ENCODE data around the gene USP36.
"Not testable (repeated sequence)": the region's sequence is repeated elsewhere in the genome, so short reads cannot be mapped to it uniquely, and the experiment has no call there.

The USP36 gene

GRCh38 chr17:78789149-78789662 is 51.4 kb downstream of the USP36 start:
- DNase-seq = no peak

- DNase-seq = no peak
Observed at GRCh38 chr17:78788451-78788850, 52.2 kb downstream of the USP36 start.

DNA sequence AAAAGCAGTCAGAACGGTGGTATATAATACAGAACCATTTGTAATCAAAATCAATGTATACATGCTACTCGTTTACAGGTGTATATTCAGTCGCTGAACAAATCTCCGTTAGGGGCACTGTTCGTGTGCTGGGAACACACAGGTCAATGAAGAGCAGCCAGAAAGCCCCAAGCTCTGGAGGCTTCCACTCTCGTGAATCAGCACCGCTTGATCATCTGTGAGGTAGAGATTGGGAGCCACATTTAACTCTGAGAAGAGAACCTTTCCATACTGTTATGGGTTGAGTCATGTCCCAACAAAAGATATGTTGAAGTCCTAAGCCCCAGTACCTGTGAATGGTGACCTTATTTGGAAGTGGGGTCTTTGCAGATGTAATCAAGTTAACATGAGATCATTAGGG is 53.2 kb downstream of the USP36 start:
- DNase-seq = no peak

GRCh38 chr17:78785663-78786057 is 55.0 kb downstream of the USP36 start:
- DNase-seq = no peak

DNA sequence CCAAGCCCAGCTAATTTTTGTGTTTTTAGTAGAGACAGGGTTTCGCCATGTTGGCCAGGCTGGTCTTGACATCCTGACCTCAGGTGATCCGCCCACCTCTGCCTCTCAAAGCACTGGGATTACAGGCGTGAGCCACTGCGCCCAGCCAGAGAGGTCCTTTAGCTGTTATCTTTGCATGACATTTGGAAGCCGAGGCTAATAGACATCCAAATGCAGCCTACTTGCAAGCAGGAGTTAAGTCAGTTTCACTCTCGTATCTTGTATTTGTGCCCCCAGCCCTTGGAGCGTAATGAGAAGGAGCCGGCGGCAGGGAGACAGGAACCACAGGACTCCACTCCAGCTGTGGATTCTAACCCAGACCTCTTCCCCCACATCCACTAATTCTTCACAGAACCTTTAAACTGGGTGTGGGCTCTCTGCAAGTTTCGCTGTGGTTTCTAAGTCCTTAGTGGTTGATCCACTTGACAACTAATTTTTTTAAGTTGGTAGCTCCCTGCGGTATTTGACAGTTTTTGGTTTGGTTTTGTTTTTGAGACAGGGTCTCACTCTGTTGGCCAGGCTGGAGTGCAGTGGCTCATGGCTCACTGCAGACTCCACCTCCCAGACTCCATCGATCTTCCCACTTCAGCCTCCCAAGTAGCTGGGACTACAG is 55.5 kb downstream of the USP36 start:
- no peak for DNase-seq

DNA sequence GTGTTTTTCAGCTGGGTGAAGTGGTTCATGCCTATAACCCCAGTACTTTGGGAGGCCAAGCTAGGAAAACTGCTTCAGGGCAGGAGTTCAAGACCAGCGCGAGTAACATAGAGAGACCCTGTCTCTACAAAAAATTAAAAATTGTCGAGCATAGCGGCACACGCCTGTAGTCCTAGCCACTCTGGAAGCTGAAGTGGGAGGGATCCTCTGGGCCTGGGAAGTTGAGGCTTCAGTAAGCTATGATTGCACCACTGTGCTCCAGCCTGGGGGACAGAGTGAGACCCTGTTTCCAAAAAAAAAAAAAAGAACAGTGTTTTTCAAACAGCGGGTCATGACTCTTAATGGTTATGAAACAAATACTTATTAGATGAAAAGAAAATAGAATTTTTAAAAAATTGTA is 56.3 kb downstream of the USP36 start:
- DNase-seq = no peak

DNA sequence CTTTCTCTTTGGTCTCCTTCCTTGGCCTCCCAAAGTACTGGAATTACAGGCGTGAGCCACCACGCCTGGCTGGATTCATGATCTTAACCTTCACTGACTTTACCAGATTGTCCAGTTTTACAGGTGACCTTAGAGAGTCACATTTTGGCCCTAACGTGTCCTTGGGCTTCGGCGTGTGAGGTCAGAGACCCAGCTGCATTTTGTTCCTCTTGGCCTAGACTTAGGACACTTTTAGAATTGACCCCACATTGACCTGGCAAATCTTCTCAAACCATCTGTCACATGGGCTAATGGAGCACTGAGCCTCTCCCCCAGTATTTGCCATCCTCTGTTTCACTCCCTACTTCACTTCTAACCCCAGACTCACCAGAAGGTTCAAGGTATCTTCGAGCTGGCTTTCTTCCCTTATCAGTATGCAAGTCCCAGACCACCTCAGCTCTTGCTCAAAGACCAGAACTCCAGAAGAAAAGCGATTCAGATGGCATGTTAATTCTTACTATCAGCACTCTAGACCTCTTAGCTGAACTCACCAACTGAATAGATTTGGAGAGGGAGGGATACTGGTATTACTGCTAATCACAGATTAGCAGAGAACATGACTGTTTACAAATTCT is 56.8 kb downstream of the USP36 start:
- no peak for DNase-seq

- no peak for DNase-seq
Observed at GRCh38 chr17:78781893-78782304, 58.7 kb downstream of the USP36 start, which contains the start of gene CYTH1. Gene CYTH1, minus strand, starts transcription at chr17:78782273. Its CDS starts 50 bp downstream, at chr17:78782223.

GRCh38 chr17:78781104-78781892 is 59.3 kb downstream of the USP36 start:
- DNase-seq = no peak

GRCh38 chr17:78780335-78780734 is 60.3 kb downstream of the USP36 start:
- no peak for DNase-seq

DNA sequence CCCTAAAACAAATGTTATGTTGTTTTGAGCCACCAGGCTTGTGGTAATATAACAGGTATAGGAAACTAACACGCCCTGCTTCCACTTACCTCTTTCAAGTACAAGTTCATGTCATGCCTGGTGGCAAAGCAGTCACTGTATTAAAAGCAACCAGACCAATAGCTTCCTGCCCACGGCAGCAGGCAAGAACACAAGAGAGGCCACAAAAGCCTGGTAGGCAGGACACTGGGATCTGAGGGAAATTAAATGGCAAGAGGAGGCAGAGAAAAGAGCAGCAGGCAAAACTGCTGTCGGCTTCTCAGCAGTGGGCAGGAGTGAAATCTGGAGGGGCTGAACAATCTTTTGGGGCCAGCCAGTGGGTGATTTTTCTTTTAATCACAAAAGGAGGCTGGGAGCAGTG is 60.8 kb downstream of the USP36 start:
- DNase-seq = peak; percentile 60

DNA sequence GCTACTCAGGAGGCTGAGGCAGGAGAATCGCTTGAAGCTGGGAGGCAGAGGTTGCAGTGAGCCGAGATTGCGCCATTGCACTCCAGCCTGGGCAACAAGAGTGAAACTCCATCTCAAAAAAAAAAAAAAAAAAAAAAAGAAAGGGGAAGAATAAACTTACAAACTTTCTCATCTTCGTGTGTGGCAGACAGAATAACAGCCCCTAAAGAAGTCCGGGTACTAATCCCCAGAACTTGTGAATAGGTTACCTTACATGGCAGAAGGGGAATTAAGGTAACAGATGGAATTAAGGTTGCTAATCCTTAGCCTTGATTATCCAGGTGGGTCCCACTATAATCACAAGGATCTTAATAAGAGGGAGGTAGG is 61.3 kb downstream of the USP36 start:
- DNase-seq = not testable (repeated sequence)

DNA sequence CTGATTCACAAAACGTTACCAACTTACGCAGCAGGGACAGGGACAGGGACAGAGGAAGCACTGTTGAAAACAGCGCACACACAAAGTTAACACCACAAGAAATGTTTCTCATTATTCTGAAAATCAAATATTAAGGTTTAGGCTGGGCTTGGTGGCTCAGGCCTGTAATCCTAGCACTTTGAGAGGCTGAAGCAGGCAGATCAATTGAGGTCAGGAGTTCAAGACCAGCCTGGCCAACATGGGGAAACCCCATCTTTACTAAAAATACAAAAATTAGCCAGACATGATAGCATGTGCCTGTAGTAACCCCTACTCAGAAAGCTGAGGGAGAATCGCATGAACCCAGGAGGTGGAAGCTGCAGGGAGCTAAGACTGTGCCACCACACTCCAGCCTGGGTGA is 62.7 kb downstream of the USP36 start:
- no peak for DNase-seq

DNA sequence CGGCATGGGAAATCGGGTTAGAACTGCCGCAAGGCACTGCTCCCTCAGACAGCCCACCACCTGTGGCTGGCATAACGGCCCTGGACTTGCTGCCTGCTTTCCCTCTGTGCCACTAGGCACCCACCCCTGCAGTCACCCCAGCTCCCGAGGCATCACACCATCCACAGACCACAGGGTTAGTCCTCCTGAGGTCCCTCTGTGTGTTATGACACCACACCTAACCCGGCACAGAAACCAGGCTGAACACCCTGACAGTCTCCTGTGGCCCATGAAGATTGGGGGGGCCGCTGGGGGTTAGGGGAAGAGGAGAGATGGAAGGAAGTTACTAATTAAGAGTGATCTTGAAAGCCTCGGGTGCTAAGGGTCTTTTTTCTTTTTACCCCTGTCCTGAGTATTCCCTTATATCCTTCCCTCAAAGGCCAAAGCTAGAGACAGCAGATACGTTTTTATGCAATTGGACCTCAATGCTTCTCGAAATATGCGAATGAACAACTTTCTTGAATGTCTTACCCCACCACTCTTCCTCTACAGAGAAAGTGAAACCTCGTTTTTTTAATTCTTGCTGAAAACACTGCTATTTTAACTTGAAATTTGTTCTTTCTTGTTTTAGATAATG is 65.5 kb downstream of the USP36 start:
- no peak for DNase-seq

GRCh38 chr17:78774453-78774852 is 66.2 kb downstream of the USP36 start:
- no peak for DNase-seq

- DNase-seq = no peak
Observed at GRCh38 chr17:78771758-78772382, 68.7 kb downstream of the USP36 start.

DNA sequence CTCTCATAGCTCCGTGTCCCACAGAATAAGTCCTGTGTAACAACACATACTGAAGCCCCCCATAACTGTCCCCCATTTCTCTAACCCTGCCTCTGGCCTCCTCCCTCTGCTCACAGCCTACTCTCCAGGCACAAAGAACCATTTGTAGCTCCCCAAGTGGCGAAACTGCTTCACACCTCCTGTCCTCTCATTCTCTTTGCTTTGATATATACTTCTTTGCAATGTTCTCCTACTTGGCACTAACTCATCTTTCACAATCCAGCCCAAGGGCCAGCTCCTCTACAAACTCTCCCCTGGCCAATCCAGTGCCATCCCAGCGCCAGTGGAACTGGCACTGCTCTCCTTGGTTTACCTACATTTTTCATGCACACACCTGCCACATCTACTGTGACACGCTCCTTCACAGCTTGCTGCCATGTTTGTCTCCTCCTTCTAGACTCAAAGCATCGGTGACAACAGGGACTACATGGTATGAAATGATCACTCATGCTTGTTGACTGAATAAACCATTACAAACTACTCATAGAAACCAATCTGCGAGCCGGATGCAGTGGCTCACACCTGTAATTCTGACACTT is 71.3 kb downstream of the USP36 start:
- DNase-seq = no peak

- no peak for DNase-seq
Observed at GRCh38 chr17:78767806-78768205, 72.8 kb downstream of the USP36 start.

DNA sequence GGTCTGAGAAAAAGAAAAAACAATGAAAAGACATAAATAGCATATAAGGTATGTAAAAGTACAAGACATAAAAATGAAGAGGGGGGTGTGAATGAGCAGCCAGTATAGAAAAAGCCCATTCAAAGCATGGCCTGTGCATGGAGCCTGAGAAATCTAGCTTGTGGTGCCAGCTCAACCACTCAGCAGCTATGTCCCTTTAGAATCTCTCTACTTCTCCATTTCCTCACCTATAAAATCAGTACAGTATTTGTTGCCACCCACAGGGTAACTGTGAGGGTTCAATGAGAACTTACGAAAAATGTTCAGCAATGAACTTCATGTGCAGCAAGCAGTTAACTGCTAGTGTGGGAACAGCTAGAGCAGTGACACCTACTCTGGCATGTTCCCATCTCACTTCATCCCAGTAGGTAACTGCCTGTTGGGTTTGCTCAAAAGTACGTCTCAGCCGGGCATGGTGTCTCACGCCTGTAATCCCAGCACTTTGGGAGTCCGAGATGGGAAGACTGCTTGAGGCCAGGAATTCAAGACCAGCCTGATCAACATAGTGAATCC is 73.8 kb downstream of the USP36 start:
- no peak for DNase-seq

- DNase-seq = no peak
Observed at GRCh38 chr17:78766225-78766624, 74.4 kb downstream of the USP36 start.

DNA sequence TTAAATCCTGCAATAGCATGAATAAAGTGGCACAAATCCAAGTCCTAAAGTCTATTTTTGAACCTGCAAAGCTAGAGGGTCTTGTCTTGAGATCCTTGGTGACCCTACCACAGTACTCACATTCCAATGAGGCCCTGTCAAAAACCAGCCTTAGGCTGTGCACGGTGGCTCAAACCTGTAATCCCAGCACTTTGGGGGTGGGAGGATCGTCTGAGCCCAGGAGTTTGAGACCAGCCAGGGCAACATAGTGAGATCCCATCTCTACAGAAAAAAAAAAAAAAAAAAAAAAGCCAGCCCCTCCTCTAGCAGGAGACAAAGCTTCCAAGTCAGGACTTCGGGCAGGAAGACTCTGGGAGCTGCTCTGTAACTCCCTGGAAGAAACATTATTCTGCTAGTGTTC is 74.8 kb downstream of the USP36 start:
- no peak for DNase-seq

DNA sequence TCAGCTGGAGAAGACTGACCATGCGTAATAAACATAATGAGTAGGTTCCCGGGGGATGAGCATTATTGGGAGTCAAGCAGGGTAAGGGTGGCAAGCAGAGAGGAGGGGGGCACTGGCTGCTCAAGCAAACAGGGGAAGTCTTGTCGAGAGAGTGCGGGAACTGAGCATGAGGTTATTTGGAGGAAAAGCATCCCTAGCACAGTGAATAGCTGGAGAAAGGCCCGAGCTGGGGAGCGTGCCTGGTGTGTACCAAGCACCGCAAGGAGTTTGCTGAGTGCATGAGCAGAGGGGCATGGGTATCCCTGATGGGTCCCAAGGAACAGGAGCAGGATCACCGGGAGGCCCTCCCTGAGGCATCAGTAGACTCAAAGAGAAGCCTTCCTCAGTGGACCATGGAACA is 75.7 kb downstream of the USP36 start:
- no peak for DNase-seq
